ENCODE measurements around the gene CEP131.

DNA sequence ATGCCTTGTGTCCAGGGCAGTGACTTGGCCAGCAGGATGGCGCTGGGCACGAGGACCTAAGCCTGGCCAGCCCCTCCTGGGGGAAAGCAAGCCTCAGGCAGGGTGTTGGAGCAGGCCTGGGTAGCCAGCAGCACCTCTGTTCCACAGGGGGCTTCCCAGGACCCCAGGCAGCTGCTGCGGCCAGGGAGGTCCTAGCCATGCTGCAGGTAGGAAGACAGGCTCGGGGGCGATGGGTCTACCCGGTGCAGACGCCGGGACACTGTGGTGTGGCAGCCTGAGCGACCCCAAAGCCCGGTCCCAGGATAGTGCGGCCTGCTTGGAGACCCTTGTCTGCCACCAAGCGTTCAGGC, 34.3 kb downstream of the CEP131 start:
- TF ChIP-seq, protein P1, sequence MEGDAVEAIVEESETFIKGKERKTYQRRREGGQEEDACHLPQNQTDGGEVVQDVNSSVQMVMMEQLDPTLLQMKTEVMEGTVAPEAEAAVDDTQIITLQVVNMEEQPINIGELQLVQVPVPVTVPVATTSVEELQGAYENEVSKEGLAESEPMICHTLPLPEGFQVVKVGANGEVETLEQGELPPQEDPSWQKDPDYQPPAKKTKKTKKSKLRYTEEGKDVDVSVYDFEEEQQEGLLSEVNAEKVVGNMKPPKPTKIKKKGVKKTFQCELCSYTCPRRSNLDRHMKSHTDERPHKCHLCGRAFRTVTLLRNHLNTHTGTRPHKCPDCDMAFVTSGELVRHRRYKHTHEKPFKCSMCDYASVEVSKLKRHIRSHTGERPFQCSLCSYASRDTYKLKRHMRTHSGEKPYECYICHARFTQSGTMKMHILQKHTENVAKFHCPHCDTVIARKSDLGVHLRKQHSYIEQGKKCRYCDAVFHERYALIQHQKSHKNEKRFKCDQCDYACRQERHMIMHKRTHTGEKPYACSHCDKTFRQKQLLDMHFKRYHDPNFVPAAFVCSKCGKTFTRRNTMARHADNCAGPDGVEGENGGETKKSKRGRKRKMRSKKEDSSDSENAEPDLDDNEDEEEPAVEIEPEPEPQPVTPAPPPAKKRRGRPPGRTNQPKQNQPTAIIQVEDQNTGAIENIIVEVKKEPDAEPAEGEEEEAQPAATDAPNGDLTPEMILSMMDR (IDR thresholded peaks at IDR 0.05; ENCODE audit: insufficient read depth, low read length, poor library complexity, severe bottlenecking): no peak
- TF ChIP-seq EZH2phosphoT487 (conservative IDR thresholded peaks at IDR 0.05; ENCODE audit: low read length): no peak

Data from SU-DHL-6 (cell line).